ENCODE data around the gene TBC1D22A. TPM values are rescaled to one million over a fixed set of nuclear protein-coding genes. Genes with fewer than 3 reads are reported as not detected.

The TBC1D22A gene
- total RNA-seq, 1 experiment from 2014 or later: 20.9 TPM

GRCh38 chr22:47201186-47201995, 438.9 kb downstream of the TBC1D22A start:
- RAD21 ChIA-PET (ENCODE audit: low non-redundant PET in 1 of 2, low total read pairs in 2 of 2, uncharacterized antibody in 2 of 2, unreplicated experiment in 2 of 2): no interaction called here
- no peak overlapping the region for H3K4me3 ChIP-seq (replicated peaks in 1 of 2; ENCODE audit: low read depth in 1 of 2, low read length in 2 of 2)
- no peaks in the 10 kb centered on the region for H3K9me3 ChIP-seq (ENCODE audit: control insufficient read depth in 1 of 2, insufficient read depth in 1 of 2, low read depth in 1 of 2, low read length in 2 of 2)
- BruUV-seq (replicated peaks): no TSS peak
- no peak overlapping the region for H3K9ac ChIP-seq (ENCODE audit: low read length)
- H3K27ac ChIP-seq (ENCODE audit: low read depth, low read length): no peak overlapping the region
- no peaks in the 10 kb centered on the region for H3K79me2 ChIP-seq (ENCODE audit: insufficient read depth, low read length)
- H3K27me3 ChIP-seq (ENCODE audit: insufficient read depth, low read length): no peaks in the 10 kb centered on the region
- H4K20me1 ChIP-seq (ENCODE audit: insufficient read depth): no peaks in the 10 kb centered on the region
- no peak for ATAC-seq
- no peak overlapping the region for H2AFZ ChIP-seq (ENCODE audit: low read depth, low read length, poor library complexity, severe bottlenecking)
- no peaks in the 10 kb centered on the region for H3K9me2 ChIP-seq (ENCODE audit: insufficient read depth)
- no peaks in the 10 kb centered on the region; a peak in 1 of 4 replicates for H3K4me1 ChIP-seq (ENCODE audit: control insufficient read depth in 1 of 2, insufficient read depth in 2 of 2, low read length in 2 of 2)
- CTCF ChIA-PET: no interaction called here
- intact Hi-C loops (cut with micrococcal nuclease): no loop called here
- no peak overlapping the region for H3K4me2 ChIP-seq (ENCODE audit: low read length)
- H3K36me3 ChIP-seq (ENCODE audit: control insufficient read depth in 1 of 2, insufficient read depth in 2 of 2, low read length in 2 of 2): no peaks in the 10 kb centered on the region
- no peak for DNase-seq (ENCODE audit: low read depth, low spot score)
- POLR2A ChIA-PET: no interaction called here
- no peak for TF ChIP-seq YY1 (IDR thresholded peaks at IDR 0.05; ENCODE audit: extremely low read depth, insufficient replicate concordance, low read depth, low read length)
- TF ChIP-seq, protein P1, sequence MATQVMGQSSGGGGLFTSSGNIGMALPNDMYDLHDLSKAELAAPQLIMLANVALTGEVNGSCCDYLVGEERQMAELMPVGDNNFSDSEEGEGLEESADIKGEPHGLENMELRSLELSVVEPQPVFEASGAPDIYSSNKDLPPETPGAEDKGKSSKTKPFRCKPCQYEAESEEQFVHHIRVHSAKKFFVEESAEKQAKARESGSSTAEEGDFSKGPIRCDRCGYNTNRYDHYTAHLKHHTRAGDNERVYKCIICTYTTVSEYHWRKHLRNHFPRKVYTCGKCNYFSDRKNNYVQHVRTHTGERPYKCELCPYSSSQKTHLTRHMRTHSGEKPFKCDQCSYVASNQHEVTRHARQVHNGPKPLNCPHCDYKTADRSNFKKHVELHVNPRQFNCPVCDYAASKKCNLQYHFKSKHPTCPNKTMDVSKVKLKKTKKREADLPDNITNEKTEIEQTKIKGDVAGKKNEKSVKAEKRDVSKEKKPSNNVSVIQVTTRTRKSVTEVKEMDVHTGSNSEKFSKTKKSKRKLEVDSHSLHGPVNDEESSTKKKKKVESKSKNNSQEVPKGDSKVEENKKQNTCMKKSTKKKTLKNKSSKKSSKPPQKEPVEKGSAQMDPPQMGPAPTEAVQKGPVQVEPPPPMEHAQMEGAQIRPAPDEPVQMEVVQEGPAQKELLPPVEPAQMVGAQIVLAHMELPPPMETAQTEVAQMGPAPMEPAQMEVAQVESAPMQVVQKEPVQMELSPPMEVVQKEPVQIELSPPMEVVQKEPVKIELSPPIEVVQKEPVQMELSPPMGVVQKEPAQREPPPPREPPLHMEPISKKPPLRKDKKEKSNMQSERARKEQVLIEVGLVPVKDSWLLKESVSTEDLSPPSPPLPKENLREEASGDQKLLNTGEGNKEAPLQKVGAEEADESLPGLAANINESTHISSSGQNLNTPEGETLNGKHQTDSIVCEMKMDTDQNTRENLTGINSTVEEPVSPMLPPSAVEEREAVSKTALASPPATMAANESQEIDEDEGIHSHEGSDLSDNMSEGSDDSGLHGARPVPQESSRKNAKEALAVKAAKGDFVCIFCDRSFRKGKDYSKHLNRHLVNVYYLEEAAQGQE (IDR thresholded peaks at IDR 0.05; ENCODE audit: low read depth): no peak
- no peak for TF ChIP-seq CBX3 (IDR thresholded peaks at IDR 0.05; ENCODE audit: low read depth)
- no peak for TF ChIP-seq JUND (IDR thresholded peaks at IDR 0.05)
- TF ChIP-seq POLR2A (IDR thresholded peaks at IDR 0.05; ENCODE audit: borderline replicate concordance, extremely low read depth, insufficient read depth, insufficient read length): no peak
- TF ChIP-seq POLR2AphosphoS5 (IDR thresholded peaks at IDR 0.05; ENCODE audit: low read depth, low read length): no peak
- TF ChIP-seq ELF1 (IDR thresholded peaks at IDR 0.05; ENCODE audit: borderline replicate concordance, low read depth): no peak
